NCI-H2196 (cell line): Measurements from ENCODE around the gene SOWAHC.

Experiments
- DNase-seq: peaks from one replicate; lab custom pipeline; 2025; ENCODE audit not compliant: unreplicated experiment; lab: John Stamatoyannopoulos, UW

The SOWAHC gene

DNA sequence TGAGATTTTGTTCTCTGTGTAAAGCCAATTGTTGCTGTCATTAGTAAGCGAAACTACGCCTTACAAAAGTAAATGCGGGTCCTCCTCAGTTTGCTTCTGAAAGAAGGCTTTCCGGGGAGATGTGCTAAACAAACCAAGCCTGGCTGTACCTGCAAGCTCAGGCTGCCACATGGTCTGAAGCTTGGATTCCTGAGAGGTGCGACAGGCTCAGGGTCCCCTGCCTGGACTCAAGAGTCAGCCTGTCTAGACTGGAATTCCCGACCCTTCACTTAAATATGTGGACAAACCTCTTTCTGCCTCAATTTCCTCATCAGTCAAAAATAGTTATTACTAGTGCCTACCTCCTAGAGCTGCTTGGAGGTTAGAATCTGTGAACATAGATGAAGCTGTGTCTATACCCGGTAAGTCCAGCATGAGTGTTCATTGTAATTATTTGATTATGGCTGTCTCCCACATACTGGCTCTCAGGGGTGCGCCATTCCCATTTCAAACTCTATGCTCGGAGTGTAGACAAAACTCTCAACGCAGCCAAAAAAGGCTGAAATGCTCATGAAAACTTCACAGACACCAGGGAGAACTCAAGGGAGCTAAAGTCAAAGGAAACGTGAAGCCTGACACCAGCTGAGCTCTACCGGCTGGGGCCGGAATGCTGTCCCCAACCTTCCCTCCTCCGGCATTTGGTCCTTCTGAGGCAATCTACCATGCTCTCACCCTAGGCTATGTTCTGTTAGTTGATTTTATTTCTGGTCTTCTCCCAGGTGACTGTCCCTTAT is 31.4 kb downstream of the SOWAHC start:
- DNase-seq, result no peak

- no peak for DNase-seq
These were observed 32.8 kb downstream of the SOWAHC start for GRCh38 chr2:109646961-109647360.

DNA sequence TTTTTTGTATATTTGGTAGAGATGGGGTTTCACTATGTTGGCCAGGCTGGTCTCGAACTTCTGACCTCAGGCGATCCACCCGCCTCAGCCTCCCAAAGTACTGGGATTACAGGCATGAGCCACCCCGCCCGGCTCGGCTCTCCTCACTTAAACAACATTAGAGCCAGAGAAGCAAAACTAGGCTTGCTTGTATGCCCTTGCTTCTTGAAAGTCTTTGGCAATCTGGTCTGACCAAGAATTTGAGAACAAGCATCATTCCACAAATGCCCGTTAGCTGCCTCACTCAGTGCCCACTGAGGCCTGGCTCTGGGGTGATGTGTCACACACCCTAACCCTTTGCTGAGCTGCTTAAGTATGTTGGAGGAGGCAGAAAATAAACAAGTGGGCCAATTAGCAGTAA is 33.5 kb downstream of the SOWAHC start:
- no peak for DNase-seq

DNA sequence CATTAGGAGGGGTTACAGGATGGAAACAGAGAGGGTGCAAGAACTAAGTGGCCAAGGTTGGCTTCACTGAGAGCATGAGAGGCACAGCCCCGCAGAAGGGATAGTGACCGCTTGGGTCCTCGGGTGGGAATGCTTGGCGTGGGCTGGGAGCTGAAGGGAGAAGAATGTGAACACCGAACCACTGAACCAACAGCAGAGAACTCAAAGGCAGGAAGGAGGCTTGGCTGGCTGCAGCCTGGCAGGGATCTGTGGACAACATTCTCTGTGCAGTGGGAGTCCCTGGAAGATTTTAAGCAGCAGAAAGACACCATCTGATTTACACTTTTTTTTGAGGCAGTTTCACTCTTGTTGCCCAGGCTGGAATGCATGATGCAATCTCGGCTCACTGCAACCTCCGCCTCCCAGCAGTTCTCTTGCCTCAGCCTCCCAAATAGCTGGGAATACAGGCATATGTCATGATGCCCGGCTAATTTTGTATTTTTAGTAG is 33.9 kb downstream of the SOWAHC start:
- DNase-seq, result no peak

- no peak for DNase-seq
These were observed 35.9 kb downstream of the SOWAHC start for GRCh38 chr2:109649736-109650695.

DNA sequence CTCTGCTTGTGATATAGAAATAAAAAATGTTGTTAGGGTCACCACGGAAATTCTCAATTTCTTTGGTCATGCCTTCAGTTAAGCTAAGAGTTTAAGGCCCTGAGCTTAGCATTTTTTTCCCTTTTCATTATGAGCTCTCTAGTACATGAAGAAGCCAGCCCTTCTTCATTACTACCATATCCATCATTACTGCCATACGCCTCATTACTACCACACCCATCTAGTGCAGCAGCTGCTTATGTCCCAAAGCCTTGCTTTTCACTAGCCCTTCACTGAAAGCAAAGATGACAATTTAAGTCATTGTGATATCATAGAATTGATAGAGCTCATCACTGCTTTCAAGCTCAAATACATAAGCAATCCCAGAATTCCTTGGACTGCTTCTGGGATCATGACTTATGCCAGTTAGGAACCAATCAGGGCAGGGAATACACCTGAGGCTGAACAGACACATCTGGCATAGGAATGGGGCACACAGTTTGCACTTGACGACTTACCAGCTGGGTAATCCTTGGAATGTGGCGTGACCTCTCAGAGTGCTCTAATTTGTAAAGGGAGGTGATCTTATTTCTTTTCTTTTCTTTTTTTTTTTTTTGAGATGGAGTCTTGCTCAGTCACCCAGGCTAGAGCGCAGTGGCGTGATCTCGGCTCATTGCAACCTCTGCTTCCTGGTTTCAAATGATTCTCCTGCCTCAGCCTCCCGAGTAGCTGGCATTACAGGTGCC is 40.3 kb downstream of the SOWAHC start:
- no peak for DNase-seq

- no peak for DNase-seq
These were observed 41.1 kb downstream of the SOWAHC start for GRCh38 chr2:109655287-109655686.

DNA sequence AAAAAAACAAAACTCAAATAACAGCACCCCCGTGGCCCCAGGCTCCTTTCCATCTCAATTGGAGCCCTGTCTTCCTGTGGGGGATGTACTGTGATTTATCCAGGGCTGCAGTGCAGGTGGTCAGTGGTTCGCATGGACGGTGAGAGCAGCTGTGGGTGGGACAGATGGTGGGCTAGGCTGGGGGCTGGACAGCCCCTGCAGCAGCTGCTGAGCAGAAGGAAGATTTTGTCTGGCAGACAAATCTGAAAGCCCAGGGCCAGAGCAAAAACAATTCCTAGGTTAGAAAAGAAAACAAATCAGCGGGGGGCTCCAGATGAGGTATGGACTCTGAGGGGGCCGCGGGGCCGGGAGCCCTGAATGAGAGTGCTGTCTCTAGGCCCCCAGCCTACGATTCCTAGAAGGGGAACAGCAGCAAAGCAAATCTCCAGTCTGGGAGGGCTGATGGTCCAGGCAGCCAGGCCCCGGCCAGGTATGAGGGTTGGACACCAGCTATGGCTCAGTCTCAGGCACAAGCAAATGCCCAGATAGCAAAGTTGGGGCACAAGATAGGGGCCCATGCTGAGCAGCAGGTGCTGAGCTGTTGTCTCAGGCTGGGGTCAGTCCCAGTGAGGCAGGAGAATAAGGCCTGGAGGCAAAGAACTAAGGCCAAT is 45.4 kb downstream of the SOWAHC start:
- no peak for DNase-seq

GRCh38 chr2:109660046-109660860 is 46.1 kb downstream of the SOWAHC start:
- DNase-seq, result no peak

DNA sequence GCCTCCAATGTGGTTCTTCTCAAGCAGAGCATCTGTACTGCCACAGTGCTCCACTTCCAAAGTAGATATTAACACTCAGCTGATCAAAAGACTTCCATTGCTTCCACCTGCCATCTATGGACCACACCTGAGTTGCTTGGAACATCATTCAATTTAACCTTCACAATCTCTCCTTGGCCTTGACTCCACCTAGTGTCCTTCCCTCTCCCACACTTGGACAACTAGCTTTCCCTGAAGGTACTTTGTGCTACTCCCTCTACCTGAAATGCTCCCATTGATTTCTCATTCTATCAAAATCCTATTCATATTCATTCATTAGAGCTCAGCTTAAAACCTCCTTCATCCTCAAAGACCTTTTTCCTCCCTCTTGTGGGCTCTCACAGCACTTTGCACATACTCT is 48.7 kb downstream of the SOWAHC start:
- DNase-seq, result no peak

DNA sequence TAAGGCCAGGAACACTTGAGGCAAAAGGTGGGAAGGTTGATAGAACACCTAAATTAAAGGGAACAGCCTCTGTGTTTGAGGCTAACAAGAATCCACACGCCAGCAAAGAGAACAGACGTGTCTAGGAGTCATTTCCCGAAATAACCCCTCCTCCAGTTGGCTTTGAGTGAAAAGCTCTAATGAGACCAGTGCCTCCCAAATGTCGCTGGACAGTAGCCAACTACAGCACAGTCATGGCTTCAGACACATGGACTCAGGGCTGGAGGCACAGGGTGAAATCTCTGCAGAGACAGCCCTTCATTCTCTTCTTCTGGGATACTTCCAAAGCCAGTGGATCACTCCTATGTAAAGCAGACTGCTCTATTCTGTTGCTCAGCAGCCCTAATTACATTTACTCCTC is 49.6 kb downstream of the SOWAHC start:
- no peak for DNase-seq

DNA sequence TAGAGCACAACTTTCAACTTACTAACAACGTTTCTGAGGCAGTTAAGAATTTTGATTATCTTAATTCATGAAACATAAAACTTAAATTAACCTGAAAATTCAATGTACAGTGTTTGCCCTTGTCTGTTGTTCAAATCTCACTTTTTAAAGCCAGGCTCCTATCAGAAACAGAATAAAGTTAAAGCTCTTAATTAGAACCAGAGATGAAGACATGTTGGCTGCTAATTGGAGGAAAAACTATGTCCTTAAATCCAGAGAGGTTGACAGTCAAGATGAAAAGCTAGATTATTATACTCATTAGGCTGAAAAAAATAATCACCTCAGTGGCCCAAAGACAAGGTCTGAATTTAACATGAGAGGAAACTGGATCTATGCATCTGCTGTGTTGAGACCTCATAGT is 52.3 kb downstream of the SOWAHC start:
- no peak for DNase-seq
